Subcutaneous abdominal adipose tissue (tissue), 5 donors: ENCODE measurements around the gene ADAMTS2.

ENCODE experiments used
- H3K27ac ChIP-seq: one replicate; pipeline ENCODE4 v1.7.0; 2013; ENCODE audit warnings: low read depth, mild to moderate bottlenecking, inconsistent platforms, low read length, moderate library complexity
- H3K27me3 ChIP-seq, 5 donors: one replicate each; pipeline ENCODE4 v1.7.0; 2013; ENCODE audit warnings: low read length in 5 of 5, inconsistent platforms in 1 of 5; ENCODE audit not compliant: control insufficient read depth in 5 of 5, insufficient read depth in 4 of 5
- H3K36me3 ChIP-seq, 5 donors: one replicate each; pipeline ENCODE4 v1.7.0; 2013; ENCODE audit warnings: low read length in 5 of 5; ENCODE audit not compliant: control insufficient read depth in 5 of 5, insufficient read depth in 5 of 5
- H3K4me1 ChIP-seq, 5 donors: one replicate each; pipeline ENCODE4 v1.7.0; 2013; ENCODE audit warnings: low read length in 5 of 5, mild to moderate bottlenecking in 3 of 5, moderate library complexity in 1 of 5; ENCODE audit not compliant: control insufficient read depth in 5 of 5, insufficient read depth in 5 of 5
- H3K4me3 ChIP-seq, 5 donors: one replicate each; pipeline ENCODE4 v1.7.0; 2013; ENCODE audit warnings: low read length in 5 of 5, low read depth in 1 of 5
- H3K9ac ChIP-seq, 5 donors: one replicate each; pipeline ENCODE4 v1.7.0; 2013; ENCODE audit warnings: low read length in 5 of 5, mild to moderate bottlenecking in 4 of 5, moderate library complexity in 3 of 5
- H3K9me3 ChIP-seq, 5 donors: one replicate each; pipeline ENCODE4 v1.7.0; 2013; ENCODE audit warnings: low read length in 5 of 5; ENCODE audit not compliant: control insufficient read depth in 5 of 5
- donor health status: healthy.
- donor health status: healthy.
- donor health status: healthy.
- donor health status: healthy.
- donor health status: healthy.

Gene ADAMTS2

GRCh38 chr5:179185256-179185940 lies 159.9 kb downstream of the ADAMTS2 start:
- Histone ChIP-seq H3K4me1 (peaks cover 0 to 7% (median 0%) of the 10 kb centered on the region in 5 donors), H3K27me3 (peaks cover 0 to 6% (median 0%) of the 10 kb centered on the region in 5 donors), H3K4me3 (no peak overlapping the region), H3K9me3 (no peaks in the 10 kb centered on the region), H3K9ac (no peak overlapping the region), H3K36me3 (peaks cover 0 to 7% (median 5%) of the 10 kb centered on the region in 5 donors), H3K27ac (no peak overlapping the region)

DNA sequence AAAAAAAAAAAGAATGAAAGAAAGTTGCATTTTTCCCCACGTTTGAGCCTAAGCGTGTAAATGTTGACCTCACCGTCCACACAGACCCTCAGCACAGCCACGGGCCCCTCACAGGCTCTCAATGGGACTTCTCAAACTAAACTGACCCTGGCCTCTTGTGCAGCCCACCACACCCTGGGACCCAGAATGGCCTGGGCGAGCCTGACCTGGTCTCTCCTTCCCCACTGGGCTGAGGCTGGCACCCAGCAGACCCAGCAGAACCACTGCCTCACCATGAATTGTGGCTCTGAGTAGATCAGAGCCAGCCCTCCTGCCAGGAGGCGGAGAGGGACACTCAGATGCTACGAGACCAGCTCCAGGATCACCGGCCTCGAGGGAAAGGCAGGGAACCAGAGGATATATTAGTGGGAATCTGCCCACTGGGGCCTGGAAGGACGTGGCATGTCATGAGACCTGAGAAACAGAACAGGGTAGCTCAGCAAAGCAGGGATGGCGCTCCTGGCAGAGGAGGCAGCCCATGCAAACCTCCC lies 160.7 kb downstream of the ADAMTS2 start:
- Histone ChIP-seq H3K4me1 (peaks cover 0 to 7% (median 0%) of the 10 kb centered on the region in 5 donors), H3K27me3 (peaks cover 0 to 6% (median 0%) of the 10 kb centered on the region in 5 donors), H3K4me3 (no peak overlapping the region), H3K27ac (no peak overlapping the region), H3K36me3 (peaks cover 0 to 16% (median 14%) of the 10 kb centered on the region in 5 donors), H3K9ac (no peak overlapping the region), H3K9me3 (no peaks in the 10 kb centered on the region)

DNA sequence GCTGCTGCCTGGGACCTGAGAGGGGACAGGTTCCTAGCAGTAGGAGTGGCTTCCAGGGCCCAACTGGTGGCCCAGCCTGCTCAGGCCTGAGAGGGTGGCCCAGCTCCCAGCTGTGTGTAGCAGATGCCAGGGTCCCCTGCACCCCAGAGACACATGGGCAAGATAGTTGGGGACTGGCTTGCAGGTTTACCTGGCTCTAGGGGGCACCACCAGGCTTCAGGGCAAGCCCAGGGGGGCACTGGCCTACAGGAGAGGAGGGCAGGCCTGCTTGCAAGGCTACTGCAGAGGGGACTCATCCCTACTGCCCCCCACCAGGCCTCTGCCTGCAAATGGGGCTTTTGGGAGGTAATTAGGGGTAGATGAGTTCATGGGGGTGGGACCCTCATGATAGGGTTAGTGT lies 161.8 kb downstream of the ADAMTS2 start:
- Histone ChIP-seq H3K9ac (no peak overlapping the region), H3K36me3 (peaks cover 0 to 18% (median 16%) of the 10 kb centered on the region in 5 donors), H3K27me3 (peaks cover 0 to 6% (median 0%) of the 10 kb centered on the region in 5 donors), H3K4me3 (no peak overlapping the region), H3K4me1 (peaks cover 0 to 7% (median 0%) of the 10 kb centered on the region in 5 donors), H3K27ac (no peak overlapping the region), H3K9me3 (peaks cover 0 to 4% (median 0%) of the 10 kb centered on the region in 5 donors)

DNA sequence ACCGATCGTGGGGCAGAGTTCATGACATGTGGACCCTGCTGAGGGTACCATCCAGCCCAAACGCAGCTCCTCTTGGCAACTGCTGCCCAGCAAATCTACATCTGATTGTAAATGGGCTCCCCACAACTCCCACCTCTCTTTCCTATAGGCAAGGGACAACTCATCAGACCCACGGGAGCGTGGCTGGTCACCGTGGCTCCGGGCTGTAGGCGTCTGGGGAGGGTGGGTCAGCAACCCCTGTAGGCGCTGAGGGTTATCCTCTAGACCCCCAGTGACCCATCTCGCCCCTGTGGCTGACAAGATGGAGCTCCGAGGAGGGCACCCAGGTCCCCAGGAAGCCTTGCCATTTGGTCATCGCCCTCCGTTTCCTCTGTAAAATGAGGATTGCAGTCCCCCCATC lies 162.7 kb downstream of the ADAMTS2 start:
- H3K36me3 ChIP-seq = peaks cover 0 to 18% (median 16%) of the 10 kb centered on the region in 5 donors

DNA sequence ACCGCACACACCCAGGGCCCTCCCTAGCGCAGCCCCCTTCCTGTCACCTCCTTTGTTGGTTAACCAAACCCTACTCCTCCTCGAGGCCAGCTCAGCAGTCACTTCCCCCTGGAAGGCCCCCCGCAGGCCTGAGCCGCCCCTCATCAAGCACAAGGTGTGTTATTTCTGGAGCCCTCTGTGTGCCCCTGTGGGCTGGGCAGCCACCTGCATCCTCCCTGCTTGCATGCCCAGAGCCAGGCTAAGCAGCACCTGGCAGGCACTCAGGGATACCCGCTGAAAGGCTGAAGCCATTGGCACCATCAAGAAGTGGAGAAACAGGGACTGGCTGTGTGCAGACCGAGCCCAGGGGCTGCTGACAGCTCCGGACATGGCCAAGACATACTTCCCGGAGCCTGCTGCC lies 163.3 kb downstream of the ADAMTS2 start:
- Histone ChIP-seq H3K27ac (no peak overlapping the region), H3K9ac (no peak overlapping the region), H3K4me1 (no peaks in the 10 kb centered on the region), H3K9me3 (peaks cover 0 to 4% (median 0%) of the 10 kb centered on the region in 5 donors), H3K36me3 (peaks cover 0 to 20% (median 18%) of the 10 kb centered on the region in 5 donors), H3K27me3 (peaks cover 0 to 6% (median 0%) of the 10 kb centered on the region in 5 donors), H3K4me3 (no peak overlapping the region)

More for the DNA sequence above, 162.7 kb downstream of the ADAMTS2 start:
- no peak overlapping the region for H3K9ac ChIP-seq
- peaks cover 0 to 6% (median 0%) of the 10 kb centered on the region in 5 donors for H3K27me3 ChIP-seq
- H3K4me3 ChIP-seq = no peak overlapping the region
- H3K27ac ChIP-seq = no peak overlapping the region
- peaks cover 0 to 4% (median 0%) of the 10 kb centered on the region in 5 donors for H3K9me3 ChIP-seq
- H3K4me1 ChIP-seq = no peaks in the 10 kb centered on the region

- H3K27me3 ChIP-seq = peaks cover 0 to 6% (median 0%) of the 10 kb centered on the region in 5 donors
- no peak overlapping the region for H3K9ac ChIP-seq
- no peak overlapping the region for H3K27ac ChIP-seq
- H3K4me1 ChIP-seq = no peaks in the 10 kb centered on the region
- peaks cover 0 to 26% (median 24%) of the 10 kb centered on the region in 5 donors for H3K36me3 ChIP-seq
- H3K9me3 ChIP-seq = peaks cover 0 to 4% (median 0%) of the 10 kb centered on the region in 5 donors
- H3K4me3 ChIP-seq = no peak overlapping the region
Measured at GRCh38 chr5:179180921-179181645, 164.2 kb downstream of the ADAMTS2 start.

DNA sequence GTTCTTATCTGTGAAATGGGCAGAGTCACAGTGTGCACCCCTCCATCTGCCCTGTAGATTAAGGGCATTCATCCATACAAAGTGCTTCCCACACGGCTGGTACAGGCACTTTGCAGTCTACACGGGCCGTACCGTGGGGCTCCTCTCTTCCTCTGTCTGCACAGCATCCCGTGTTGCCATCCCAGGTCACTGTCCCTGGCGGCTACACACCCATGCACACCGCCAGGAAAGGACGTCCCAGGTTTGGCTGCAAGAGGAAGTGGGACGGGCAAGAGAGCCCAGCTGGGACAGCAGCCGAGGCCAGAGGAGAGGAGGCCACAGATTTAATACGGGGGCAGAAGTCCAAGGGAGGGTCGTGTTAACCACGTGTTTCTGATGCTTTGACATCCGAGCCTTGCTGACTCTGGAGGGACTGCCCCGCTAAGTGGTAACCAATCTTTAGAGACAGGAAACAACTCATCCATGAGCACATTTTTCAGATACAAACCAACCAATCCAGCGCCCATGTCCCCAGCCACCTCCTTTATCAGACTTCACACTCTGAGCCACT lies 165.1 kb downstream of the ADAMTS2 start:
- no peak overlapping the region for H3K4me3 ChIP-seq
- peaks cover 0 to 4% (median 0%) of the 10 kb centered on the region in 5 donors for H3K9me3 ChIP-seq
- peaks cover 0 to 28% (median 24%) of the 10 kb centered on the region in 5 donors for H3K36me3 ChIP-seq
- H3K4me1 ChIP-seq = no peaks in the 10 kb centered on the region
- H3K27me3 ChIP-seq = peaks cover 0 to 6% (median 0%) of the 10 kb centered on the region in 5 donors
- H3K9ac ChIP-seq = no peak overlapping the region
- H3K27ac ChIP-seq = no peak overlapping the region

DNA sequence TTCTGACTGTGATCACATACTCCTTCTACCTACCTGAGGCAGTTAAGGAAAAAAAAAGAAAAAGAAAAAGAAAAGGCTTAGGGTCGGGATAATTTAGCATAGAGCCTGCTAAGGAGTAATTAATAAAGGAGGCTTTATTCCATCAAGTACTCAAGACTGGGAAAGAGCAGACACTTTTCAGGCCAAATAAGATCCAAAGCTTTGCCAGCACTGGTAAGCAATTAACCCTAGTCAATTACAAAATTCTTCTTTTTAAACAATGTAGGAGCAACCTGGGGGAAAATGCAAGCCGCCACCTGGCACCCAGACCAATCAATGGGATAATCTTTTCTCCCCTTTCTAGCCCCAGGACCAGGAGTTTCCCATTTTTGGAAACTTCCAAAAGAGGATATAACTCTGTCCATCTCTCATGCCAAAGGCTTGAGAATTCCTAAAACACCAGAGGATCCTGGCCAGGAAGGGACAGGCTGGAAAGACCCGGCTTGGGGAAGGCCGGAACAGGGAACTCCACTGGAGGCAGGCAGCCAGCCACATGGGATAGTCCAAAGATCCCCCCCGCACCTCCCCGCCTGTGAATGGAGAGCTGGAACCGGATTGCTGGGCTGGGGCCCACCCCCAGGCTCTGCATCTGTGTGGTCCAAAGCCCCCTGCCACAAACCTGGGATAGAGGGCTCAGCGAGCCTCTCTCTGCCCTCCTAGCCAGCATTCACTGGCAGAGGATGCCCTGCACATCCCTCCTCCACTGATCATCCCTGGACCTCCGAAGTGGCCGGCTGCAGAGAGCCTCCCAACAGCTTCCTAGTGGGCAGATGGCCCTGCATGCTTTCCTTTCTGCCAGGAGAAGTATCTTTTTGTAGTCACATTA lies 167.3 kb downstream of the ADAMTS2 start:
- Histone ChIP-seq H3K4me3 (no peak overlapping the region), H3K27ac (no peak overlapping the region), H3K27me3 (peaks cover 0 to 6% (median 0%) of the 10 kb centered on the region in 5 donors), H3K36me3 (peaks cover 0 to 28% (median 24%) of the 10 kb centered on the region in 5 donors), H3K4me1 (no peaks in the 10 kb centered on the region), H3K9me3 (peaks cover 0 to 4% (median 0%) of the 10 kb centered on the region in 5 donors), H3K9ac (no peak overlapping the region)

- Histone ChIP-seq H3K9ac (no peak overlapping the region), H3K9me3 (peaks cover 0 to 4% (median 0%) of the 10 kb centered on the region in 5 donors), H3K27me3 (no peaks in the 10 kb centered on the region), H3K4me3 (no peak overlapping the region), H3K36me3 (peaks cover 0 to 28% (median 23%) of the 10 kb centered on the region in 5 donors), H3K4me1 (no peaks in the 10 kb centered on the region), H3K27ac (no peak overlapping the region)
Measured at GRCh38 chr5:179176571-179177230, 168.6 kb downstream of the ADAMTS2 start.
